ENCODE data around the gene TNKS1BP1. TPM values are rescaled to one million over a fixed set of nuclear protein-coding genes. Genes with fewer than 3 reads are reported as not detected.
A peak's percentile ranks its signal among the peaks of the same experiment; 100 is the strongest.

The TNKS1BP1 gene
- total and polyA plus RNA-seq, 9 of the 15 experiments (the other 6 are each of a cell fraction or from before 2014, with no cell fraction given), result 1.1 to 47.2 (median 10.9) TPM

DNA sequence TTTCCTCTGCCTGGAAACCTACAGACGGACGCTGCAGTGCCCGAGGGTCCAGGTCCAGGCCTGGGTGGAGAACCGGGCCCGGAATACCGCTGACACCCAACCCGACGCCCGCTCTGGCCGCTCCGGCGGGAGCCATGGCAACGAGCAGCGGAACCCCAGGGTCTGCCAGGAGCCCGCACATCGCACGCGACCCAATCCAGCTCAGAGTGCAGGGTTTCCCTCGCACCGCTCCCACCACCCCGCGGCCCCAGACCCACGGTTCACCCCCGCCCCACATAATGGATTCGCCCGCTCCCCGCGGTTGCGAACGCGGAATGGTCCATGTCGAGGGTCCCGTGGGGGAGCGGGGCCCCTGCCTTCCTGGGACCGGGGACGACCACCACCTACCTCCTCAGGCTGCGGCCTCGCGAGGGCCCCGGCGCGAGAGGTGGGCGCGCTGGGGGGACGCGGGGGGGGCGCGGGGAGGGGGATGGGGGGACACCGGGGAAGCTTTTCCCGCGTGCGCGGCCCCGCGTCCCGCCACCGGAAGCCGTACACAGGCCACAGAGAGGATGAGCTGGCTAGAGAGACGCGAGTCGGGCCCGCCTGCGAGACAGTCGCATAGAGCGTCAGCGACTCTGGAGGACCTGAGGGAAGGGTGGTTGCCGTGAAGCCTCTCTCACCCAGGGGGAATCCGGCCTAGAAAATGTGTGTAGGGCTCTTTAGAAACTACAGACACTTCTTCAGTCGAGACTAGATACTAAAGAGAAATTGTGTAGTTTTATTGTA is 10.8 kb upstream of the TNKS1BP1 start, which contains the start of gene SSRP1 (continued):
- TF ChIP-seq, protein P1, sequence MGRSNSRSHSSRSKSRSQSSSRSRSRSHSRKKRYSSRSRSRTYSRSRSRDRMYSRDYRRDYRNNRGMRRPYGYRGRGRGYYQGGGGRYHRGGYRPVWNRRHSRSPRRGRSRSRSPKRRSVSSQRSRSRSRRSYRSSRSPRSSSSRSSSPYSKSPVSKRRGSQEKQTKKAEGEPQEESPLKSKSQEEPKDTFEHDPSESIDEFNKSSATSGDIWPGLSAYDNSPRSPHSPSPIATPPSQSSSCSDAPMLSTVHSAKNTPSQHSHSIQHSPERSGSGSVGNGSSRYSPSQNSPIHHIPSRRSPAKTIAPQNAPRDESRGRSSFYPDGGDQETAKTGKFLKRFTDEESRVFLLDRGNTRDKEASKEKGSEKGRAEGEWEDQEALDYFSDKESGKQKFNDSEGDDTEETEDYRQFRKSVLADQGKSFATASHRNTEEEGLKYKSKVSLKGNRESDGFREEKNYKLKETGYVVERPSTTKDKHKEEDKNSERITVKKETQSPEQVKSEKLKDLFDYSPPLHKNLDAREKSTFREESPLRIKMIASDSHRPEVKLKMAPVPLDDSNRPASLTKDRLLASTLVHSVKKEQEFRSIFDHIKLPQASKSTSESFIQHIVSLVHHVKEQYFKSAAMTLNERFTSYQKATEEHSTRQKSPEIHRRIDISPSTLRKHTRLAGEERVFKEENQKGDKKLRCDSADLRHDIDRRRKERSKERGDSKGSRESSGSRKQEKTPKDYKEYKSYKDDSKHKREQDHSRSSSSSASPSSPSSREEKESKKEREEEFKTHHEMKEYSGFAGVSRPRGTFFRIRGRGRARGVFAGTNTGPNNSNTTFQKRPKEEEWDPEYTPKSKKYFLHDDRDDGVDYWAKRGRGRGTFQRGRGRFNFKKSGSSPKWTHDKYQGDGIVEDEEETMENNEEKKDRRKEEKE (IDR thresholded peaks at IDR 0.05; ENCODE audit: borderline replicate concordance in 1 of 2, control insufficient read depth in 1 of 2, low read depth in 2 of 2, low read length in 1 of 2), result peak in 1 of 2 experiments; percentile 63; a peak in 1 of 4 replicates
- TF ChIP-seq MXI1 (IDR thresholded peaks at IDR 0.05; ENCODE audit: low read depth, low read length) (0 out of 2 replicates have a peak, but pooled peaks have one; percentile 45), CBX1 (IDR thresholded peaks at IDR 0.05; ENCODE audit: low read depth) (0 out of 2 replicates have a peak, but pooled peaks have one; percentile 48), NCOA1 (IDR thresholded peaks at IDR 0.05; ENCODE audit: low read depth) (0 out of 2 replicates have a peak, but pooled peaks have one; percentile 12), NR2F6 (CRISPR knock-in tag; IDR thresholded peaks at IDR 0.05) (no peak), THRAP3 (IDR thresholded peaks at IDR 0.05; ENCODE audit: borderline replicate concordance) (no peak), HDAC2 (IDR thresholded peaks at IDR 0.05) (peak; percentile 27; the same call in 1 of the 2 replicates), ZNF77 (CRISPR knock-in tag; IDR thresholded peaks at IDR 0.05) (no peak), ZNF232 (CRISPR knock-in tag; IDR thresholded peaks at IDR 0.05) (0 out of 2 replicates have a peak, but pooled peaks have one; percentile 24), ZNF785 (CRISPR knock-in tag; IDR thresholded peaks at IDR 0.05) (no peak), MAFF (IDR thresholded peaks at IDR 0.05; ENCODE audit: low read length) (no peak), FOXP1 (CRISPR knock-in tag; IDR thresholded peaks at IDR 0.05) (0 out of 2 replicates have a peak, but pooled peaks have one; percentile 21), MTA1 (IDR thresholded peaks at IDR 0.05; ENCODE audit: borderline replicate concordance) (no peak), ZNF436 (CRISPR knock-in tag; IDR thresholded peaks at IDR 0.05) (no peak), BMI1 (IDR thresholded peaks at IDR 0.05; ENCODE audit: low read length) (no peak; the same call in 1 of the 2 replicates), ZNF146 (CRISPR knock-in tag; IDR thresholded peaks at IDR 0.05; ENCODE audit: unreplicated experiment) (peak; percentile 20)
- TF ChIP-seq, protein P2, sequence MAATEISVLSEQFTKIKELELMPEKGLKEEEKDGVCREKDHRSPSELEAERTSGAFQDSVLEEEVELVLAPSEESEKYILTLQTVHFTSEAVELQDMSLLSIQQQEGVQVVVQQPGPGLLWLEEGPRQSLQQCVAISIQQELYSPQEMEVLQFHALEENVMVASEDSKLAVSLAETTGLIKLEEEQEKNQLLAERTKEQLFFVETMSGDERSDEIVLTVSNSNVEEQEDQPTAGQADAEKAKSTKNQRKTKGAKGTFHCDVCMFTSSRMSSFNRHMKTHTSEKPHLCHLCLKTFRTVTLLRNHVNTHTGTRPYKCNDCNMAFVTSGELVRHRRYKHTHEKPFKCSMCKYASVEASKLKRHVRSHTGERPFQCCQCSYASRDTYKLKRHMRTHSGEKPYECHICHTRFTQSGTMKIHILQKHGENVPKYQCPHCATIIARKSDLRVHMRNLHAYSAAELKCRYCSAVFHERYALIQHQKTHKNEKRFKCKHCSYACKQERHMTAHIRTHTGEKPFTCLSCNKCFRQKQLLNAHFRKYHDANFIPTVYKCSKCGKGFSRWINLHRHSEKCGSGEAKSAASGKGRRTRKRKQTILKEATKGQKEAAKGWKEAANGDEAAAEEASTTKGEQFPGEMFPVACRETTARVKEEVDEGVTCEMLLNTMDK (IDR thresholded peaks at IDR 0.05; ENCODE audit: borderline replicate concordance, insufficient read depth, low read depth, low read length, poor library complexity, severe bottlenecking), result peak; percentile 78
- TF ChIP-seq, protein P3, sequence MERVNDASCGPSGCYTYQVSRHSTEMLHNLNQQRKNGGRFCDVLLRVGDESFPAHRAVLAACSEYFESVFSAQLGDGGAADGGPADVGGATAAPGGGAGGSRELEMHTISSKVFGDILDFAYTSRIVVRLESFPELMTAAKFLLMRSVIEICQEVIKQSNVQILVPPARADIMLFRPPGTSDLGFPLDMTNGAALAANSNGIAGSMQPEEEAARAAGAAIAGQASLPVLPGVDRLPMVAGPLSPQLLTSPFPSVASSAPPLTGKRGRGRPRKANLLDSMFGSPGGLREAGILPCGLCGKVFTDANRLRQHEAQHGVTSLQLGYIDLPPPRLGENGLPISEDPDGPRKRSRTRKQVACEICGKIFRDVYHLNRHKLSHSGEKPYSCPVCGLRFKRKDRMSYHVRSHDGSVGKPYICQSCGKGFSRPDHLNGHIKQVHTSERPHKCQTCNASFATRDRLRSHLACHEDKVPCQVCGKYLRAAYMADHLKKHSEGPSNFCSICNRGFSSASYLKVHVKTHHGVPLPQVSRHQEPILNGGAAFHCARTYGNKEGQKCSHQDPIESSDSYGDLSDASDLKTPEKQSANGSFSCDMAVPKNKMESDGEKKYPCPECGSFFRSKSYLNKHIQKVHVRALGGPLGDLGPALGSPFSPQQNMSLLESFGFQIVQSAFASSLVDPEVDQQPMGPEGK (CRISPR knock-in tag; IDR thresholded peaks at IDR 0.05; ENCODE audit: borderline replicate concordance), result no peak
- TF ChIP-seq, protein P4, sequence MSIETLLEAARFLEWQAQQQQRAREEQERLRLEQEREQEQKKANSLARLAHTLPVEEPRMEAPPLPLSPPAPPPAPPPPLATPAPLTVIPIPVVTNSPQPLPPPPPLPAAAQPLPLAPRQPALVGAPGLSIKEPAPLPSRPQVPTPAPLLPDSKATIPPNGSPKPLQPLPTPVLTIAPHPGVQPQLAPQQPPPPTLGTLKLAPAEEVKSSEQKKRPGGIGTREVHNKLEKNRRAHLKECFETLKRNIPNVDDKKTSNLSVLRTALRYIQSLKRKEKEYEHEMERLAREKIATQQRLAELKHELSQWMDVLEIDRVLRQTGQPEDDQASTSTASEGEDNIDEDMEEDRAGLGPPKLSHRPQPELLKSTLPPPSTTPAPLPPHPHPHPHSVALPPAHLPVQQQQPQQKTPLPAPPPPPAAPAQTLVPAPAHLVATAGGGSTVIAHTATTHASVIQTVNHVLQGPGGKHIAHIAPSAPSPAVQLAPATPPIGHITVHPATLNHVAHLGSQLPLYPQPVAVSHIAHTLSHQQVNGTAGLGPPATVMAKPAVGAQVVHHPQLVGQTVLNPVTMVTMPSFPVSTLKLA (conservative IDR thresholded peaks at IDR 0.05), result peak in 1 of 2 experiments; percentile 70; a peak in 3 of 4 replicates

Data from K562 (cell line).